GM10266 (cell line): Measurements from ENCODE around the gene RSU1.

Source experiments
- DNase-seq: peaks from one replicate; pipeline ENCODE4 v3.0.0; 2012; ENCODE audit errors: extremely low spot score
- CTCF ChIP-seq: IDR thresholded peaks from 2 replicates; pipeline ENCODE4 v1.5.1; 2012; ENCODE audit warnings: mild to moderate bottlenecking, low read depth; ENCODE audit not compliant: control insufficient read depth, insufficient read depth; ENCODE audit errors: missing control alignments

Gene RSU1

GRCh38 chr10:16603308-16603707 is 213.9 kb downstream of the RSU1 start:
- no peak for TF ChIP-seq CTCF
- DNase-seq = no peak

- no peak for TF ChIP-seq CTCF
- DNase-seq = no peak
Measured at GRCh38 chr10:16602104-16602775, 215.0 kb downstream of the RSU1 start.

GRCh38 chr10:16599662-16600061 is 217.6 kb downstream of the RSU1 start:
- DNase-seq = no peak
- TF ChIP-seq CTCF = no peak

GRCh38 chr10:16597656-16598055 is 219.6 kb downstream of the RSU1 start:
- no peak for DNase-seq
- TF ChIP-seq CTCF = no peak

- no peak for TF ChIP-seq CTCF
- no peak for DNase-seq
Measured at GRCh38 chr10:16592378-16592777, 224.8 kb downstream of the RSU1 start.

- DNase-seq = peak; percentile 34
Measured at GRCh38 chr10:16586358-16587138, 230.7 kb downstream of the RSU1 start.

More at GRCh38 chr10:16586358-16587138, 230.7 kb downstream of the RSU1 start:
- no peak for TF ChIP-seq CTCF
